HG03135 (cell line): ENCODE measurements around the gene CSK.
A peak's percentile ranks its signal among the peaks of the same experiment; 100 is the strongest.
"Not testable (repeated sequence)": the region's sequence is repeated elsewhere in the genome, so short reads cannot be mapped to it uniquely, and the experiment has no call there.

Source experiments
- ATAC-seq: cut with Tn5 transposase; IDR thresholded peaks from one replicate; pipeline ENCODE4 v1.9.1; 2021; ENCODE audit warnings: mild to moderate bottlenecking, moderate library complexity; ENCODE audit not compliant: unreplicated experiment

The CSK gene

DNA sequence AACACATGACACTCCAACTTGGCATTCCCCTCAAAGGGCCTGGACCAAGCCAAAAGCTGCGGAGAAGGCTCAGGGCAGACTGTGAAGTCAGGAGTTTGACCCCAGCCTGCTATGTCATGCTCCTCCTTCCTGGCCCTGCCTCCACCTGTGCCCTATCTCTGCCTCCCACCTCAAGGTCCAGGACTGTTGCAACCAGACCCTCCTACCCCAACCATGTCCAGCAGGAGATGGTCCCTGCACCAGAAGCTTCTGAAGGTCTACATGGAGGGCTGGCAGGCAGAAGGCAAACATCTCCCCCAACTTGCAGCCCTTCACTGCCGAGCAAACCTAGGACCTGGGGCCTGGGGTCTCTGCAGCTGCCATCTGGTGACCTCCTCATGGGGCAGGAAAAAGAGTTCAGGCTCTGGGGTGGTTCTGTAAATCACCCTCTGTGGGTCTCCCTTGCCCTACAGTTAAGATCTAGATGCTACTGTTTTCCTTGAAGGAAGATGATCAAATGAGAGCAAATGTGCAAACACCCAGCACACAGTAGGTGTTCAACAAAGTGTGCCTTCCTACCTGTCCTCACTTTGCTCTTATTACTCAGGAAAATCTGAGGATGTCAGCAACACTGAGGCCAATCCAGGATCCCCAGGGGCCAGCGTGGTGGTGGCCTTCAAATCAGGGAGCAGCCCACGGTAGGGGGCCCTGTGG lies 11.5 kb upstream of the CSK start:
- no peak for ATAC-seq

DNA sequence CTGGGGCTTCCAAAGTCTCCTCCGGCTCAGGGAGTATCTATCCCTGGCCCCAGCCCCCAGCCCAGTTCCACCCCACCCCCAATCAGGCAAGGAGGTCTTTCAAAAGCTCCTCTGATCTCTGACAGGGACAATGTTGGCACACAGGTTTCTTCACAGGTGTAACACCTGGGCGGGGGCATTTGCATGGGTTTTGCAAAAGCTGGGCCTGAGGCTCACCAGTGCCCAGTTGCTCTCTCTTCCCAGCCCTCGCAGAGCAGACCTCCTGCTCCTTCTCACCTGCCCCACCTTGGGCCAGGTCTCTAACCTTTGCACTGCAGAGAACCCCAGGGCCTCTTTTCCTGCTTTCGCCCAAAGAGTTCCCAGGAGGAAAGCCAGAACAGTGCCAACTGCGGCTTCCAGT lies 8.6 kb upstream of the CSK start:
- ATAC-seq = no peak

DNA sequence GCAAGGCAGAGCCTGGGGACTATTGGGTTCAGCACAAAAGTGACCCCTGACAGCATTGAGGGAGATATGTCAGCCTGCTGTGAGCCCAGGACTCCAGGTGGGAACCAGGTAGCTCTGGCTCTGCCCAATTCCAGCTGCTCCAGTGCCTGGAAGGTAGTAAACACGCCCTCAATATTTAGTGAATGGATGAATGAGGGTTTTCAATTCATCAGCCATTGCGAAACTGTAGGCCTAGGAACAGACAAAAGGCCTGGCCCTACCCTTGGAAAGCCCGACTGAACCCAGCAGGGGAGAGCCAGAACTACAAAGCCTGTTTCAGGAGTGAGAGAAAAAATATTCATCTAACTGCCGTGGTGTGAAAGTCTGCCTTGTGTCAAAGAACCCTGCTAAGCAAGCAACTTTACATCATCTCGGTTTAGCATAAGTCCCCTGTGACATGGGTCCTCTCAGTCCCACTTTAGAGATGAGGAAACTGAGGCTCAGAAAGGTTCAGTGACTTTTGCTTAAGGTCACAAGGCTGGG lies 8.1 kb upstream of the CSK start:
- no peak for ATAC-seq

DNA sequence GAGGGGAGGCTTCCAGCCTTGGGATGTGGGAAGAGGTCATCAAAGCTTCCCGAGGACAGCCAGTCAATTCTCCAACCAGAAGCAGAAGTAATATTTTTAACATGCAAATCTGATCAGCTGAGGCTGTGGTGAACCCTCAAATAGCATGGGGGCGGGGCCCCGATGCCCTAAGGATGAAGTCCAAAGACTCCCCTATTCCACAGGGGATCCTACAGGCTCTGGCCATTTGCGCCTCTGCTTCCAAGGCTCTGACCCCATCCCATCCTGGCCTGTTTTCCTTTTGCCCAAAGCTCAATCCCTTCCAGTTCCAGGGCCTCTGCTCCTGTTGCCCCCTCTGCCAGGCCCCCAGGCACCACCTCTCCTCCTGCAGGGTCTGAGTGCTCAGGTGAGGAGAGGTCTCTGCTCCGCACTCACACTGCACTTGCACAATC lies 6.7 kb upstream of the CSK start:
- no peak for ATAC-seq

DNA sequence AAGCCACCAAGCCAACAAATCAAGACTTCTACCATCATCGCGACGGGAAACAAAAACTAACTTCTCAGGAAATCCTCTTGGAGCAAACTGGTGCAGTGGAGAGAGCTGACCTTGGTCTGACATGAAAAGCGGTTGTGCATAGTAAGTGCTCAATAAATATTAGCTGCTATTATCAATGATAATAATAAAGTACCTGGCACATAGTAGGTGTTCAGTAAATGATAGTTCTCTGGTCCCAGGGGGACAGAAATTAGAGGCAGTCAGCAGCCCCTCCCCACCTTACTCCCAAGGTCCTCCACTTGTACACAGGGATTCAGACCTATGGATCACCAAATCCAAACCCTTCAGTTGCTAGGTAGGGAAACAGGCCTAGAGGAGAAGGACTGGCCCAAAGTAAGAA lies 6.0 kb upstream of the CSK start:
- ATAC-seq = no peak

DNA sequence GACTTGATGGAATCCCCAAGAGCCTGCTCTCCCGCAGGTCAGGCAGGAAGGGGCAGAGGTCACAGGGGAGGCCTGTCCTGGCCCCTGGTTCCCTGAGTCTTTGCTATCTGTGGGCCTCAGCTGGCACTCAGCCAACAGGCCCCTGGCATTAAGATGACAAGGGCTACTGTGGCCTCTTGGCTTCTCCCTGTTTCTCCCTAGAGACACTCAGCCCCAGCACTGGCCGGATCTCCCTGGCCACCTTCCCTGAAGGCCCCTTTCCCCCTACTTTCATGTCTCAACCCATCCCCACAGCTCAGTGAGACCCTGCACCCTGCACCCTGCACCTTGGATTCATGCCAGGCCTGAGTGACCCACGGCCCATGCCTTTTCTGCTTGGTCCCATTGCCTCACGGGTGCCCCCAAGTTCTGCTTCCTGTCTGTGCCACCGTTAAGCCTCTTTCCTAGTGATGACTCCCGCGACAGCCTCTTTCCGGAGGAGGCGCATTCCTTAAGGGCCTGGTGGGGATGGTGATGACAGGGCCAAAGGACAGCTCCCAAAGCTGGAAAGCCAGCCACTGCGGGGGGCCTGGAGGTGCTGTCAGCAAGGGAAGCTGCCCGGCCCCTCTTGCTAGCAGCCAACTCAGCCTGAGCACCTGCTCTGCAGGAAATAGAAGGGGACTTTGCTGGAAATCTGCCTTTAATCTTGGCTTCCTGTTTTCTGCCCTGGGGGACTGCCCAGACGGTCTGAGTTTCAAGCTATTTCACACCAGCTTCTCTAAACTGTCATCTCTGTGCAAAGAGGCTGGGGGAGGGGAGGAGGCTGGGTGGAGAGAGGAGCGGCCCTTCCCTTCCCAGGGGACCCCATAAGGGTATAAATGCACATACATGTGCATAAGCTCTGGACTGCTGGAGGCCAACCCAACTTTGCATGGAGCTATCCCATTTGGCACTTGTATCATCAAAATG lies 4.8 kb upstream of the CSK start:
- ATAC-seq = no peak

DNA sequence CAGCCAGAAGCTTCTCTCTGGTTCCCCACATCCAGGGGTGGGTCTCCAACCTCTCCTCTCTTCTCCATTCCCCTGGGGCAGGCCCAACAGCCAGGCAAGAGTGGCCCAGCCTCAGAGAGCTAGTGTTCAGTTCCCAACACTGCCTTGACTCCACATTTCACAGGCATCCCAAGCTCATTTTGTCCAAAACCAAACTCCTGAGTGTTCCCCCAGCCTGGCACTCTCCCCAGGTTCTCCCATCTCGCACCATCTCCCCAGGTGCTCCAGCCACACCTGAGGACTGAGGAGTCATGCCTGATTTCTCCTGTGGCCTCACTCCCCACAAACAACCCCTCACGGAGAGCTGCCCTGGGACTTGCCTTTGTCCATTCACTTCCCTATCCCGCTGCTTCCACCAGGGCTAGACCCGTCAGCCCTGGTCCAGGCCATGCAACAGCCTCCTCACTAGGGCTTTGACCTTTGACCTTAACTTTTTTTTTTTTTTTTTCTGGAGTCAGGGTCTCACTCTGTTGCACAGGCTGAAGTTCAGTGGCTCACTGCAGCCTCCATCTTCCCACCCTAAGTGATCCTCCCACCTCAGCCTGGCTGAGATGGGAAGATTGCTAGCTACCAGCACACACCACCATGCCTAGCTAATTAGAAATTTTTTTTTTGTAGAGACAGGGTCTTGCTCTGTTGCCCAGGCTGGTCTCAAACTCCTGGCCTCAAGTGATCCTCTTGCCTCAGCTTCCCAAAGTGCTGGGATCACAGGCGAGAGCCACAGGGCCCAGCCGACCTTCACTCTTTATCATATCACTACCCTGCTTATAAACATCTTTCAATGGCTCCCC lies 3.9 kb upstream of the CSK start:
- no peak for ATAC-seq

DNA sequence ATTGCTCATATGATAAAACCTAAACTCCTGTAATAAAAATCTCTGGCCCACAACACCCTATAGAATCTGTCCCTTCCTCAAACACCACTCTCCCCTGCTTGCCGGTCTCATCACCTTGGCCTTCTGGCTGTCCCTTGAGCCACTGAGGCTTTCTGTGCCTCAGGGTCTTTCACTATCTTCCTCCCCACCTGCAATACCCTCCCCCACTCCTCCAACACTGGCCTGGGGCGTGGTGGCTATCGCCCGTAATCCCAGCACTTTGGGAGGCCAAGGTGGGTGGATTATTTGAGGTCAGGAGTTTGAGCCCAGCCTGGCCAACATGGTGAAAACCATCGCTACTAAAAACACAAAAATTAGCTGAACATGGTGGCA lies 3.3 kb upstream of the CSK start:
- ATAC-seq = no peak

DNA sequence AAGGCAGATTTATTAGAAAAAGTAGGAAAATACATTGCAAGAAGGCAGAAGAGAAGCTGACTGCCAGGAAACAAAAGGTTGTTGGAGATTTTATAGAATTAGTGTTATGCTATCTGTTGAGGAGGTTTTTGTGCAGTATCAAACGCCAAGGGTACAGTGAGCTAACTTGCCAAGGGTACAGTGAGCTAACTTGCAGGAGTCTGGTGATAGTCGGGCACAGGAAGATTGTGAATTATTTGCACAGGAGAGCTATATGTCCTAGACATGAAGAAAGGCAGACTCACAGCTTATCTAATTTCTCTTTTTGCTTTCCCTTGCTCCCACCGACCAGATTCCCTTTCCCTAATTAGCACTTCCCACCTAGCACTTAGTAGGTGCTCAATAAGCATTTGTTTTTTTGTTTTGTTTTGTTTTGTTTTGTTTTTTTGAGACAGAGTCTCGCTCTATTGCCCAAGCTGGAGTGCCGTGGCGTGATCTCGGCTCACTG lies 2.7 kb upstream of the CSK start:
- no peak for ATAC-seq

DNA sequence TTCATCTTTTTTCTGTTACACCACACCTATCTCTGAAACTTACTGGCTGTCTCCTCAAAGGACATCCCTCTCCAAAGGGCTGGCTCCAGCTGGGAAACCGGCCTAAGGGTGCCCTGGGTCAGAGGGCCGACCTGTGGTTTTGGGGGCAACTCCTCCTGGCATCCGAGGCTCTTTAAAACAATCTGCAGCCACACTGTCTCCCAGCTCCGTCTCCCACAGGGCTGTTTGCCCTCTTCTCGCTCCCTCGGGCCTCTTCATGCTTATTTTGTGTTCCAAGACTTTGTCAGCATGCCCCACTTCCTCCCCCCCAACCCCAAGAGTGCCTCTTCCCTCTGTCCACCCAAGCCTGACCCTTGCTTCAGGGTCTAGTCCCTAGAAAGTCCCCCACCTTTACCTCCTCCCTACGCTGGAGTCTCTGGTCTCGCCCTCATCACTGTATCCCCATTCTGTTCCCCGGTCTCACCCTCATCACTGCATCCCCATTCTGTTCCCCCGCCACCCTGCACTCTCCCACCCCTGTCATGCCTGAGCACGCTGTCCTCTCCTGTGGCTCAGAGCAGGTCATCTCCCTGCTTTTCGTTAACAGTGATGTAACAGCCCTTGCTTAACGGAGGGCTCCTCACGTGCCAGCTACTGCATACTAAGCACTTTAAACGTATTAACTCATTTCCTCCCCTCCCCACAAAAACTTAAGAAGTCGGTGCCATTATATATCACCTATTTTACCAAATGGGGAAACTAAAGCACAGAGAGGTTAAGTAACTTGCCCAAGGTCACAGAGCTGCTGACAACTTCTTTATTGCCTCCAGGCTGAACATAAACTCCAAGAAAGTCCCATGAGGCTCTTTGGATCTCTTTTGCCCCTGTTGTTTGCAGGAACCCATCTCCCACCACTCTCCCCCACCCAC lies 1.1 kb upstream of the CSK start:
- ATAC-seq = no peak

DNA sequence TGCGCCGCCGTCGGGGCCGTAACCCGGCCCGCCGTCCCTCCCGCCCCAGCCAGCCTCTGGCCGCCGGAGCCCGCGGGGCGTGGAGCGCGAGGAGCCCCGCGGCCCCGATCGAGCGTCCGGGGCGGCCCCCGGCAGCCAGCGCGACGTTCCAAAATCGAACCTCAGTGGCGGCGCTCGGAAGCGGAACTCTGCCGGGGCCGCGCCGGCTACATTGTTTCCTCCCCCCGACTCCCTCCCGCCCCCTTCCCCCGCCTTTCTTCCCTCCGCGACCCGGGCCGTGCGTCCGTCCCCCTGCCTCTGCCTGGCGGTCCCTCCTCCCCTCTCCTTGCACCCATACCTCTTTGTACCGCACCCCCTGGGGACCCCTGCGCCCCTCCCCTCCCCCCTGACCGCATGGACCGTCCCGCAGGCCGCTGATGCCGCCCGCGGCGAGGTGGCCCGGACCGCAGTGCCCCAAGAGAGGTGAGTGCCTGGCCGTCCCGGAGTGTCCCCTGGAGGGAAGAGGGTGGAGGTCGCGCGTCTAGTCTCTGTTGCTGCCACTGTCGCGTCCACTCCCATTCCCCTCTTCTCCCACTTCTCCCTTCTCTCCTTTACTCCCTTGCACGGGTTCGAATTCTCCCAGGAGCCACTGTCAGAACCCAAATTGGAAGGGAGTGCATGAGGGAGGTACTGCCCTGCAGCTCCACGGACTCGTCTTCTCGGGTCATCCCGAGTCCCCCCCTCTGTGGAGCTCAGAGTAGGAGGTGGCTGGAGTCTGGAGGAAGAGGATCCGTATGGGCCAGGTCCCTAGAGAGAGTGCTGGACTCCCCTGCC lies 585 bp downstream of the CSK start:
- ATAC-seq = peak; percentile 15

DNA sequence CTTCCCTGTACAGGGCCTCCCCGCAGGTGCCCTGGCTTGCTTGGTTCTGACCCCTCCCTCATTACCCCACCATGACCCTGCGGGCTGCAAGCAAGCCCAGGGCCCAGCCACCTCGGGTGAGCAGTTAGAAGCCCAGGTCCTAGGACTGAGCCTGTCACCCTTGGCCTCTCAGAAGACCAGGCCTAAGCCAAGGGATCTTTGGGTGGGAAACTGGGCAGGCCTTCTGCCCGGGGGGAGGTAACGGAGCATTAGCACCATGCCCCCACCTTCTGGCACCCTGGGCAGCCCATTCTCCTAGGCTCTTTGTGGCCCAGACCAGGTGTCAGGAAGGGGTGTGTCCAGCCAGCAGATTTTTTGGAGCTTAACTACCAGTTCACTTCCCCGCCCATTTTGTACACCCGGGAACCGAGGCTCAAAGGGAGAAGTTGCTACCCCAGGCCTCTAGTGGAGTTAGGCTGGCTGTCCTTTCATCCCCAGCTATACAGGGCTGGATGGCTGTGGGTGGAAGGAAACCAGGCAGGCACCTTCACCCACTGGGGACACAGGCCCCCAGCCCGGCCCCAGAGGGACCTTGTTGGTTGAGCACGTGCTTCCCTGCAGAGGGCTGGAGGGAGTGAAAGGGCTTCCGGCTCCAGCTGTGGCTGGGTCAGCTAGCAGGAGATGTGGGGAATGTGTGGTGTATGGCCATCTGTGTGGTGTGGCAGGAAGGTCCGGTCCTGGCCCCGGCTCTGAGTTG lies 1.4 kb downstream of the CSK start:
- no peak for ATAC-seq

DNA sequence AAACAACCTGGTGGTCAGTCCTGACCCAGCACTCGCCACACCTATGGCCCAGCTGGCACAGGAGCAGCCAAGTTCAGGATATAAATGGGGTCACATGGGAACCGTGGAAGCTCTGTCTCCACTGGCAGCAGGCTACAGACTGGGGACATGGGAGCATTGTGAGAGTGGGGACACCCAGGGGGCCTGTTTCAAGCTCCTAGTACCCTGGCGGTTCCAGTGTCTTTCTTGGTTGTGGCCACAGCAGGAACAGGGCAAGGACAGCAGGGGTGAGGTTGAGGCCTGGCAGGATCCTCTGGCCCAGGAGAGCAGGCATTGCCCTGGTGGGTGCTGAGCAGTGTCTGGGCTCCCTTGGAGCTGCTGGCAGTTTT lies 1.9 kb downstream of the CSK start:
- no peak for ATAC-seq

DNA sequence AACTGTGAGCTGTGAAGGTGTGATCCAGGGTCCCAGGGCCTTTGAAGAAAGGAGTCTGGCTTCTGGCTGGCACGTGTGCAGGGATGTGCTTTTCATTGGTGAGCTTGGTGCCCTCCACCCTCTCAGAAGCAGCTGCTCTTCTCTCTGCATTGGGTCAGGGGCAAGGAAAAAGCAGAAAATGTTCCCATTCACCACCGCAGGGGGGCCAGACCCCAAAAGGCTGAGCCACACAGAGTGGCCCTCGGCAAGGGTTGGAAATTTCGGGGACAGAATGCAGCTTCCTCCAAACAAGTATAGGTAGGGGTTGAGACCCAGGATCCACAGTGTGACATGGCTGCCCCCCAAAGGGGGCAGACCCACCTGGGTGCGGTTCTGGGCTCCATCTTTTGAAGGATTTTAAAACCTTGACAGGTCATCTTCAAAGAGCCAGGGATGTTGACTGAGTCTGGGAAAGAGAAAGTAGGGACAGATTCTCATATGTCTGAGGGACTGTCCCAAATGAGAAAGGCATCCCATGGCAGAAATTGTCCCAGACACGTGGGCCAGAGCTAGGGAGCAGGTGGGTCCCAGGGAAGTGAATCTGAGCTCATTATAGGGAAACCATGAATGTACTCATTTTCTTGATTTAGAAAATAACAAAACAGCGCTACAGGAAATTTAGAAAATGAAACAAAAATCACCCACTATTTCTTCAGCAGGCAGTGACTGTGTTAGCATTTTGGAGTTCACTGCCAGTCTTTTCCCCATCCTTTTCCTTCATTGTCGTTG lies 2.7 kb downstream of the CSK start:
- ATAC-seq = no peak

DNA sequence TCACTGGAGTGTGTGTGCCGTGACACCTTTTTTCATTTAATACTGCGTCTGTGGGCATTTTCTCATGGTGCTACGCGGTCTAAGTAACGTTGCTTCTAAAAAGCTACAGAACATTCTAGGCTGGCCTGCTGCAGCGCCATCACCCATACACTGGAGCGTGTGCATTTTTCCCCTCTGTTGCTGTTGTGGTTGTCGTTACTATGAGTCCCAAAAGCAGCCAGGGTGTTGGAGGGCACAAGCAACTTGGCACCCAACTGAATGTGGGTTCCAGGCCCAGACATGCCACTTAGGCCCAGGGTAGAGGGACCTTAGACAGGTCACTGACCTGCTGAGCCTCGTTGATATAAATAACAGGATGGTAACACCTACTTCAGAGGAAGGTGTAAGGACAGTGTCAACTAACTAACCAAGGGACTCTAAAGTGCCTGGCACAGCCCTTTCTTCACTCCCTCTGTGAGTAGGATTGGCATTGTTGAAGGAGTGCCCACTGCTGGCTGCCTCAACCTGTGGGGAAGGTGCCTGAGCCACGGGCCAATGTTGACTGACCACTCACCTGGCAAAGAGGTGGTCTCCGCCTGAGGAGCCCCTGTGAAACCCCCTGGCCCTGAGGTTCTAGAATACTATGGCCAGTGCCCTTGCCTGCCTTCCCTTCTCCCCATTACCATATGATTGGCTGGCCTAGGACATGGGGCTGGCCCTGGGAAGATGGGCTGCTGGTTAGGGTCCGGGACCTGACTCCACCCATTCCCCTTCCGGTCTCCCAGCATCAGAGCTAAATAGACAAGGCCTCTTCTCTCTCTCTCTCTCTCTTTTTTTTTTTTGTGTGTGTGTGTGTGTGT lies 3.5 kb downstream of the CSK start:
- no peak for ATAC-seq

DNA sequence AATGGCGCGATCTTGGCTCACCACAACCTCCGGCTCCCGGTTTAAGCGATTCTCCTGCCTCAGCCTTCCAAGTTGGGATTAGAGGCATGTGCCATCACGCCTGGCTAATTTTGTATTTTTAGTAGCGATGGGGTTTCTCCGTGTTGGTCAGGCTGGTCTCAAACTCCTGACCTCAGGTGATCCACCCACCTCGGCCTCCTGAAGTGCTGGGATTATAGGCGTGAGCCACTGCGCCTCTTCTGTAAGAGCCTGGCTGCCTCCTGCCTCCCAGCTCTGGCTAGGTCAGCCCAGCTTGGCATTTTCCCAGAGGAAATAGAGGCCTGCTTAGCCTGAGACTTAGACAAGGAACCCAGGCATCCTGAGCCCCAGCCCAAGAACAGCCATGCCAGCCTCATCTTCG lies 4.2 kb downstream of the CSK start:
- ATAC-seq = not testable (repeated sequence)
